Neutrophil (primary cell): ENCODE results near the gene RD3L.

Experiments
- H3K27ac ChIP-seq: fragments of 200-600 bp; sonication (generic); 2 replicates; pipeline ENCODE4 v1.5.1; 2016; ENCODE audit warnings: mild to moderate bottlenecking, moderate library complexity
- H3K27me3 ChIP-seq: fragments of 200-600 bp; sonication (generic); 2 replicates; pipeline ENCODE4 v1.6.0; 2016; ENCODE audit warnings: mild to moderate bottlenecking
- H3K36me3 ChIP-seq: fragments of 200-600 bp; sonication (generic); 2 replicates; pipeline ENCODE4 v1.5.1; 2017
- H3K4me1 ChIP-seq, 2 experiments: fragments of 200-600 bp in 1 of 2; sonication (generic) in 1 of 2; 1 replicate in 1 of 2; 2 replicates in 1 of 2; pipeline versions ENCODE4 v1.5.1 to v1.6.1; 2013 to 2016; ENCODE audit warnings: low read depth in 1 of 2, low read length in 1 of 2, mild to moderate bottlenecking in 1 of 2, moderate library complexity in 1 of 2; ENCODE audit not compliant: control insufficient read depth in 1 of 2, insufficient read depth in 1 of 2
- H3K4me3 ChIP-seq, 2 experiments: fragments of 200-600 bp in 1 of 2; sonication (generic) in 1 of 2; 1 replicate in 1 of 2; 2 replicates in 1 of 2; pipeline ENCODE4 v1.5.1; 2013 to 2016; ENCODE audit warnings: low read depth in 1 of 2, low read length in 1 of 2, mild to moderate bottlenecking in 1 of 2, moderate library complexity in 1 of 2
- H3K9me3 ChIP-seq: fragments of 200-600 bp; sonication (generic); 2 replicates; pipeline ENCODE4 v1.5.1; 2016
- CTCF ChIP-seq: fragments of 200-600 bp; sonication (generic); IDR thresholded peaks from 2 replicates; pipeline ENCODE4 v1.5.1; 2016; ENCODE audit warnings: antibody characterized with exemption

The RD3L gene

GRCh38 chr14:103974575-103974974 is 32.2 kb upstream of the RD3L start:
- no peaks in the 10 kb centered on the region for H3K4me1 ChIP-seq
- no peak overlapping the region for H3K4me3 ChIP-seq
- no peaks in the 10 kb centered on the region for H3K9me3 ChIP-seq
- H3K36me3 ChIP-seq: no peaks in the 10 kb centered on the region
- H3K27ac ChIP-seq: no peak overlapping the region
- no peak for TF ChIP-seq CTCF
- H3K27me3 ChIP-seq: no peaks in the 10 kb centered on the region

- no peaks in the 10 kb centered on the region for H3K9me3 ChIP-seq
- H3K36me3 ChIP-seq: no peaks in the 10 kb centered on the region
- H3K27ac ChIP-seq: no peak overlapping the region
- H3K4me3 ChIP-seq: no peak overlapping the region
- H3K27me3 ChIP-seq: no peaks in the 10 kb centered on the region
- TF ChIP-seq CTCF: no peak
- H3K4me1 ChIP-seq: no peaks in the 10 kb centered on the region
These were observed 31.0 kb upstream of the RD3L start for GRCh38 chr14:103973354-103973753.

- TF ChIP-seq CTCF: no peak
- Histone ChIP-seq H3K36me3 (no peaks in the 10 kb centered on the region), H3K4me1 (no peaks in the 10 kb centered on the region), H3K27ac (no peak overlapping the region), H3K4me3 (no peak overlapping the region), H3K27me3 (no peaks in the 10 kb centered on the region), H3K9me3 (no peaks in the 10 kb centered on the region)
These were observed 27.6 kb upstream of the RD3L start for GRCh38 chr14:103969961-103970360.

- Histone ChIP-seq H3K4me1 (no peaks in the 10 kb centered on the region), H3K36me3 (no peaks in the 10 kb centered on the region), H3K9me3 (no peaks in the 10 kb centered on the region), H3K27ac (no peak overlapping the region), H3K4me3 (no peak overlapping the region), H3K27me3 (no peaks in the 10 kb centered on the region)
- TF ChIP-seq CTCF: no peak
These were observed 24.3 kb upstream of the RD3L start for GRCh38 chr14:103966631-103967030.

GRCh38 chr14:103961928-103962578 is 19.7 kb upstream of the RD3L start:
- H3K4me3 ChIP-seq: no peak overlapping the region

More at GRCh38 chr14:103961928-103962578, 19.7 kb upstream of the RD3L start:
- TF ChIP-seq CTCF: no peak
- no peak overlapping the region for H3K27ac ChIP-seq
- H3K9me3 ChIP-seq: no peaks in the 10 kb centered on the region
- no peaks in the 10 kb centered on the region for H3K27me3 ChIP-seq
- no peaks in the 10 kb centered on the region for H3K4me1 ChIP-seq
- H3K36me3 ChIP-seq: no peaks in the 10 kb centered on the region
